GM19372 (cell line): ENCODE results near the gene PDE9A.

Experiments used
- ATAC-seq: cut with Tn5 transposase; IDR thresholded peaks from one replicate; pipeline ENCODE4 v1.9.1; 2021; ENCODE audit warnings: mild to moderate bottlenecking, low read depth, moderate library complexity; ENCODE audit not compliant: unreplicated experiment

PDE9A gene

DNA sequence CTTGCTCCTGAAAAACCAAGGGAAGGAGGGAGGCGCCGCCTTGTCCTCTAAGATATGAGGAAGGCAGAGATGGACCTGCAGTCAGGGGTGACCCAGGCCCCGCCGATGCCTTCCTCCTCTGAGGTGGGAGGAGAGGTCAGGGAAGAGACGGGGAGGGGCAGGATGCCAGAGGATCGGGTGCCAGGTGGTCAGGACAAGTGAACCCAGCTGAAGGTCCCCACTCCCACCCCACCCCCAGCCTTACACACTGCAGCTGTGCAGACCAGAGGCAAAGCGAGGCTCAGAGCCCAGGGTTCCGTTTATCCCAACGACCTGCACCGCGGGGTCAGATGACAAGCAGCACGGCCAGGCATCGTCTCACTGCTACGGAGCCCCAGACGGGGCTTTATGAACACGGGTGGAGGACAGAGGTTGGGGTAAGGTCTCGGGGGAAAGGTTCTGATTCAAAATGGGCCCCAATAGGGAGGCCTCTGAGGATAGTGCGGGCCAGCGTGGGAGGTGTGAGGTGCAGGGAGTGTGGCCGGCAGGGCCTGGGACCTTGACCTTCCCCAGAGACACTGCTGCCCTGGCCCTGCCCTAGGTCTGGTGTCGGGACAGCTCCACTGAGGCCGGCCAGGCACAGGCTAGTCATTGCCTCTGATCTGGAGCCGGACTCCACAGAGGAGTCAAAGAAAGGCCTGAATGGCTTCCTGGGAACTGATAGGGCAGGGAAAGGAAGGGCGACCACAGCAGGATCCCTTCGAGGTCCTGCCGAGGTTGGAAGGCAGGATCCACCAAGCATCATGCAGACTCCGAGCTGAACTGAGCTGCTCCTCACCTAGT, 113.5 kb downstream of the PDE9A start:
- no peak for ATAC-seq

DNA sequence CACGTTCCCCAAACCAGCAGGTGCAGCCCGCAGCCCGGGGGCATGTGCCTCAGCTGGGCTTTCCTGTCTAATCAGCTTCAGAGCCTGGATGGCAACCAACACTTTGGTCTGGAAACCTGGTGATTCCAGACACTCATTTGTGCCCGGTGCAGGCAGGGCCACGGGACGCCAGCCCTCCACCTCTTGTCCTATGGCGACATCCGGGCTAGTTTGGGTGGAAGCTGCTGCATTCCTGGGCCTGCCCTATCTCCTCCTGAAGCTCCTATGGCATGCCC, 114.1 kb downstream of the PDE9A start:
- ATAC-seq: no peak

DNA sequence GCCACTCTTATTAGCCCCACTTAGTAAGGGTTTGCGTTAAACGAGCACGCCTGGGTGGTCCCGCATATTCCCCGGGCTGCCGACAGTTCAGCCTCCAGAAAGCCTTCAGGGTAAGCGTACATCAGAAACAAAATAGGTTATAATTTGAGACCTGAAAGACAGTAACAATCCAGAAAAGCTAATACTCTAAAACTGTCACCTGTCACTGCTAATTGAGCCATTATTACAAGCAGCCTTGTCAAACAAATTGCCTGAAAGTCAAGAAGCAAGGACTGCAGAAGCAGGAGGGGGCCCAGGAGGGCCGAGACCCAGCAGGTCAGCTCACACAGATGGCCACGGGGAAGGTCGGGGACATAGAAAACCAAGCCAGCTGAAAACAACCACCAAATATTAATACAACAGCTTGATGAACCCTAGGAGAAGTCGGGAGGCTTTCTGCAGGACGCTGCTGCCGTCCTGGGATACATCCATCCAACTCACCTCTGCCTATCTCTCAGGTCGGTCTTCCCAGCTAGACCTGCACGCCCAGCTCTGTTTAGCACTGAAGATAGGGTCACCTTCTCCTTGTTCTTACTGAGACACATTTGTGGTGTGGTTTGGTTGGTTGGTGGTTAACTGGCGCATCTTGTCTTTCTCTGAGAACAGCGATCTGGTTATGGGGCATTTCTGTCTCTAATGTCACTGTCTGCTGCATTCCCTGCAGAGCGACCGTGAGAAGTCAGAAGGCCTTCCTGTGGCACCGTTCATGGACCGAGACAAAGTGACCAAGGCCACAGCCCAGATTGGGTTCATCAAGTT, 115.1 kb downstream of the PDE9A start:
- no peak for ATAC-seq

DNA sequence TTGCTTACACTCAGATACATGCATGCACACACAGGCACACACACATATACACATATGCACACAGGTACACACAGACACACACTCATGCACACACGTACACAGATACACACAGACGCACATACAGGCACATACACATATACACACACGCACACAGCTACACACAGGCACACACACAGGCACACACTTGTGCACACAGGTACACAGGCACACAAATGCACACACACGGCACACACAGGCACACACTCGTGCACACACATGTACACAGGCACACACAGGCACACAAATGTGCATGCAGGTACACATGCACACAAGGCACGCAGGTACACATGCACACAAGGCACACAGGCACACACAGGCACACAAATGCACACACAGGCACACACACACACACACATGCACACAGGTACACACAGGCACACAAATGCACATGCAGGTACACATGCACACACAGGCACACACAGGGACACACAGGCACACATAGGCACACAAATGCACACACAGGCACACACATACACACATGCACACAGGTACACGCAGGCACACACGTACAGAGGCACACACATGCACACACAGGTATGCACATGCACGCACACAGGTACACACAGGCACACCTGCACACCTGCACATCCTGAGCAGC, 115.9 kb downstream of the PDE9A start:
- no peak for ATAC-seq

DNA sequence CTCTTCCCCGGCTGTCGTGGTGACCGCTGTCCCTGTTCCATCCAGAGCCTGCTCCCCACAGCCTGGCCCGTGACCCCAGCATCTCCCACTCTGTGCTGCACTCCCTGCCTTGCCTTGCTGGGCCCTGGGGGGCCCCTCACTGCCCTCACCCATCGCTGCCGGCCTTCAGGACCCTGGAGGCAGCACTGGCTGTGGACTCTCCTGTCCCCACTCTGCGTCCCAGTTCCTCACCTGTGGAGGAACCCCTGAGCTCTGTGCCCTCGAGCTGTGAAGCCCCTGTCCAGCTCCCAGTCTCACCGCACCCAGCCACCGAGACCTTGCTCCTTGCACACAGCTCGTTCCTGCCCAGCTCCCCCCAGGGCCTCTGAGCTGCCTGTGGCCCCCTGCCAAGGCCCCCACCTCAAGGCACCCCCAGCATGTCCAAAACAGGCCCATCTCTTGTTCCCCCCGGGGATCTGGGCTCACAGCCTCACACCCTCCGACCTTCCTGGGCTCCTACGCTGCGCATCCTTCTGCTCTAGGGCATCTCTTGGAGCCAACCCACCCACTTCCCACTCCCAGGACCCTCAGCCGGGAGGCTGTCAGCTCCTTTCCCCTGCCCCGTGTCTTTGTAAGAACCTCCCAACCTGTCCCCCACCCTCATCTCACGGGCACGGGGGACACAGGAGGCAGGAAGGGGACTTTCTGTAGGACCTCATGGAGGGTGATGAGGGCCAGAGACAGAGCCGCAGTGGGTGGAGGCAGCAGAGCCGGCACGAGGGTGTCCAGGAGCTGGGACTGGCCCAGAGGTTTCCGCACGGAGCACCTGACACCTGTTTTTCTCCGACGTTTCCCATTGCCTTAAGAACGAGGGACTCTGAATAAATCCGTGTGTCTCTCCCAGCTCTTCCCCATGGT, 116.6 kb downstream of the PDE9A start:
- no peak for ATAC-seq

DNA sequence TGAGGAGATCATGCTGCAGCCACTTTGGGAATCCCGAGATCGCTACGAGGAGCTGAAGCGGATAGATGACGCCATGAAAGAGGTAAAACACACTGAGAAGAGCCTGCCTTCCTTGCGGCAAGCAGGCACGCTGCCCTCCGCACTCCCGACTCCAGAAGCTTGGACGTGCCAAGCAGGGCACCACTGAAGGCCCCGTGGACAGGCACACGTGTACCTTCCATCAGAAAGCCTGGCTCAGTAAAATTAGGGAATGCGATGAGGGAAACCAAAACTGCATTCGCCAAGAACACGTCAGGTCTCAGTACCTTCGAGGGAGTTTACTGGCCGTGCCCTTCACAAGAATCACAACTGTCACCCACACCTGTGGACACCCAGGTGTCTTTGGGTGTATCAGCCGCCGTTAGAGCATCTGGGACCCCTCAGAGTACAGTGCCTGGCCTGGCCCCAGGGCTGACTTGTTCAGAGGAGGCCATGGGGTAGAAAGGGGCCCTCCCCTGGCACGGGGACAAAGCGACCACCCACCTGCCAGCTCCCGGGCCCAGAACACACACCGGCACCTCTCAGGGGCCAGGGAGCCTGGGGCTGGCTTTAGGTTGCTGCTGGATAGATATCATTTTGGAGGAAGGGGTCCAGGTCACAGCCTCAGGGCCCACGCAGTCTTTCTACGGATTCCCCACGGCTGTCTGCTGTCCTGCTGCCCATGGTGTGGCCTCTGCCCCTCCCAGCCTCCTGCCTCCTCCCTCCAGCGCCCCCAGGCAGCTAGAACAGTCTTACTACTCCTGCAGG, 117.5 kb downstream of the PDE9A start:
- no peak for ATAC-seq

DNA sequence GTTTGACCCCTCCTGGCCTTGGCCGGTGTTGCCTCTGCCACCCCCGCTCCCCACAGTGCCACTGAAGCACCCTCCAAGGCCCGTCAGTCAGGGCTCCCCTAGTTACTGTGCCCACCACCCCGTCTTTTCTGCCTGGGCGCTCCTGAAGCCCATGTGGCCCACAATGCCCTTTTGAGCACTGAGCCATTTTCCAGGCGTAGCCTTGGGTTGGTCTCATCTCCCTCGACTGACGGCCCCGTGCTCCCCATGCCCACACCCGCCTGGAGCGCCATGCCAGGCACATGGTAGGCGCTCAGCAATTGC, 118.0 kb downstream of the PDE9A start:
- ATAC-seq: no peak

DNA sequence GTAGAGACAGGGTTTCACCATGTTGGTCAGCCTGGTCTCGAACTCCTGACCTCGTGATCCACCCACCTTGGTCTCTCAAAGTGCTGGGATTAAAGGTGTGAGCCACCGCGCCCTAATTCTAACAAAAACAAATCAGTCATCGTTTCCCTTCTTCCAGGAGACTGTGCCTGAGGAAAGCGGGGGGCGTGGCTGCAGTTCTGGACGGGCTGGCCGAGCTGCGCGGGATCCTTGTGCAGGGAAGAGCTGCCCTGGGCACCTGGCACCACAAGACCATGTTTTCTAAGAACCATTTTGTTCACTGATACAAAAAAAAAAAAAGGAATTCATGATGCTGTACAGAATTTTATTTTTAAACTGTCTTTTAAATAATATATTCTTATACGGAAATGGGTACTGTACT, 121.7 kb downstream of the PDE9A start:
- no peak for ATAC-seq

DNA sequence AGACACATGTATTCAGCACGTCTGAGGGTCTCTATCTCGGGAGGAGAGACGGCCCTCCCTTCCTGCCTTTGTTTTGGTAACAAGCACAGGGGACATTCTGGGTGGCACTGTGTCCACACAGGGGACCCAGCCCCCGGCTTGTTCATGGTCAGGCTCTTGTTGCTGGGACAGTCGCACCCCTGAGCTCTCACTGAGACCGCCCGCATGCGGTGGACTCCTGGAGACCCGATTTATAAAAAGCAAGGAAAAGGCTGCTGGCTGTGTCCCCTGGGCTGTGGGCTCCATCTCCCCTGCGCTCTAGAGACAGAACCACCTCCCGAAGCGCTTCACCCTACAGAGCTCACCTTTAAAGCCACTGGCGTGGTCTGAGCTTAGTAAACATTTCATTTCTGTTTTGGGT, 122.5 kb downstream of the PDE9A start:
- no peak for ATAC-seq

DNA sequence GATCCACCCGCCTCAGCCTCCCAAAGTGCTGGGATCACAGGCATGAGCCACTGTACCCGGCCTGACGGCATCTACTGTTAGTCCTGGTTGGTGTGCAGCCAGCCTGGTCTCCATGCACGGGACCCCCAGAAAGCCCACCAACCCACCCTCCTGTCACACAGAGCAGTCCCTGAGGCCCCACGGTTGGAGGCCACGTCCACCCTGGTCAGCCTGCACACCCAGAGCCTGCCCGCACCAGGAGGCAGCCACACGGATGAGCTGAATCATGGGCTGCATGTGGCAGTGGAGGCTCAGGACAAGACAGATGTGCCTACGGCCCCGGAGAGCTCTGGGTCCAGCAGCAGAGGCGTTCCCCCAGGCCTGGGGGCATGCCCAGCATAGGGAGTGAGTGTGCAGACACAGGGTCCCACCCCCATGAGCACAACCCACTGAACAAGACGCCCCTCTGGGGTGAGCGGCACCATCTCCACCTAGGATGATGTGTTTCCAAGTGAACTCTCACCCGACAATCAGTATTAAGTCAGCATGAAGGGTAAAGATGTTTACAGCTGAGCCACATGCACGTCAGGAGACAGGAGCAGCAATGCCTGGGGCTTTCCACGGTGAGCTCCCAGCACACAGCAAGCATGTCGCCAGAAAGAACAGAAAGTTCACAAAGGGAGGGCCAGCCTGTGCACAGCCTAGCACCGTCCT, 123.8 kb downstream of the PDE9A start:
- no peak for ATAC-seq

DNA sequence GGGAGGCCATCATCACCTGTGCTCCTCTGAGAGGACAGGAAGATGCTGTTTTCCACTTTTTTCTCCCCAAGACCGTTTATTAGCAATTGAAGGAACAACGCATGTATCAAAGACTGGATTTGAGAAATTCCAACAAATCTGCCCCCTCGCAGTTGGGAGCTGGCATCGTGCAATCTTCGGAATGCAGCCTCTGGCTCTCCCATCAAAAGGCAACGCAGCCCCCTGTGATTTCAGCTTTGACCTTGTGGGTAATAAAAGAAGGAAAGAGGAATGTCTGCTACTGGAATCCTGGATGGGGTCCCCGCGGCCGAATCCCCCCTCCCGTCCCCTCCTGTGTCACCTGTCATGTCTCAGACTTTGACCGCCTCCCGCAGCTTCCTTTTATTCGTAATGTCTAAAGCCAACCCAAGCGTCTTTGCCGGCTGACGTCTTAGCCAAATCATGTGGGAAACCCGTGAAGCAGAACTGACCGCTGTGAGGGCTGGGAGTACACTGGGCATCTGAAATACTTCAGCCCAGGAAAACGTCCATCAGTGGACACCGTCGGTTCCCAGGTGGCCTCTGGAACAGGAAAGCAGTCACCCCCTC, 124.4 kb downstream of the PDE9A start:
- ATAC-seq: no peak

DNA sequence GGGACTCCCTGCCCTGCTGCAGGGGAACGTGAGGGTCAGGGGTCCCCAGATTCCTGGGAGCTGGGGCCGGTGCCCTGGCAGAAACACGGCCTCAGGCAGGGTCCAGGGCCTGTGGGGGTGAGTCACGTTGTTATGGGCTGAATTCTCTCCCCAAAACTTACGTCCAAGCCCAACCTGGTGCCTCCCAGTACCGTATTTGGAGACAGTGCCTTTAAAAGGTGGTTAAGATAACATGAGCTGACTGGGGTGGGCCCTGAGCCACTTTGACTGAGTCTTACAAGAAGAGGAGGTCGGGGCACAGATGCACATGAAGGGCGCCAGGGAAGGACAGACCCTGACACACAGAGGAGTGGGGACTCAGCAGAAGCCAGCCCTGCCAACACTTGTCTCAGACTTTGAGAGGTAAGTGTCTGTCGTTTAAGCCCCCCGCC, 126.0 kb downstream of the PDE9A start:
- no peak for ATAC-seq

DNA sequence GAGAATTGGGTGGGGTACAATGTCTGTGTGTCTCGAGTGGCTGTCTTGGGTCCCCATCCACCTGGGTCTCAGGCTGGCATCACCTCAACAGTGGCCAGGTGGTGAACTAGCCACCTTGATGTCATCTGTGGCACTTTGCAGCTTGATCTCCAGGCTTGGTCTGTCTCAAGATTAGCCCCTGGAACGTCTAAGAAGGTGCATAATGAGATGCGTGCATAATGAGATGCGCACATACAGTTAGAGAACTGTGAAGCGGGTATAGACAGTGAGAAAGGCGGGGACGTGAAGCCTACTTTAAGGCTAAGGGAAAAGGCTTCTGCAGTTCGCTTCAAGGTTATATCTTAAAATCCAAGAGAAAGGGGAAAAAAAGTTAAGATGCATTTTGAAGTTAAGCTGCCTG, 127.2 kb downstream of the PDE9A start:
- no peak for ATAC-seq

DNA sequence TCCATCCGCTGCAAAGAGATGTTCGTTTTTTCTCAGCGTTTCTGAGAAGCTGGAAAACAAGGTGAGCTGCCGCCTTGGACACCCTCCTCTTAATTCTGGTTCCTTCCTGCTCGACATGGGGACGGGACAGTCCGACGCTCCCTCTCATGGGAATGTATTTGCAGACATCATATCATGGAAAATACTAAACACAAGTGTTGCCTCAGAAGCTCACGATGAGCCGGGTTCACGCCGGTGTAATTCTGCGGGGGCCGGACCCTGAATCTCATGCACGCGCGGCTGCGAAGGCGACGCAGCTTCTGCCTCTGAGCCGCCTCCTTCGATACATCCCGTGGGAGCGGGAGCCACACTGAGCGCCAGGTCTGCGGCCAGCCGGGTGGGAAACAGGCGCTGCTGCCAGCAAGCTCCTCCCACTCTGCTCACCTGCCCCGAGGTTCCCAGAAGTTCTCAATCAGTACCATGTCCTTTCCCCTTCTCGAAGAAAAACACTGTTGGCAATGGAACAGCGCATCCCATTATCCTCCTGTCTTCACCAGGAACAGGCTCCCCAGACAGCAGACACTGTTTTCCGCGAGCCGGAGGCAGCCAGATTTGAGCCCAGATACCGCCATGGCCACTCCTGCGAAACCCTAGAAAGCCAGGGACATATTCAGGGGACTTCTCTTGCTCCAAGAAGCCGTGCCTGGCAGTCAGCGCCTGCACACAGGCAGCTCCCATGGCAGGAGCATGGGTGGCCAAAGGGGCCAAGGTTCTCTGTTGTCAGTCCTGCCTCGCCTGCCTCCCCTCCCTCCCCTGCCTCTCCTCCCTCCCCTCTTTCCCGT, 127.9 kb downstream of the PDE9A start:
- ATAC-seq: no peak

DNA sequence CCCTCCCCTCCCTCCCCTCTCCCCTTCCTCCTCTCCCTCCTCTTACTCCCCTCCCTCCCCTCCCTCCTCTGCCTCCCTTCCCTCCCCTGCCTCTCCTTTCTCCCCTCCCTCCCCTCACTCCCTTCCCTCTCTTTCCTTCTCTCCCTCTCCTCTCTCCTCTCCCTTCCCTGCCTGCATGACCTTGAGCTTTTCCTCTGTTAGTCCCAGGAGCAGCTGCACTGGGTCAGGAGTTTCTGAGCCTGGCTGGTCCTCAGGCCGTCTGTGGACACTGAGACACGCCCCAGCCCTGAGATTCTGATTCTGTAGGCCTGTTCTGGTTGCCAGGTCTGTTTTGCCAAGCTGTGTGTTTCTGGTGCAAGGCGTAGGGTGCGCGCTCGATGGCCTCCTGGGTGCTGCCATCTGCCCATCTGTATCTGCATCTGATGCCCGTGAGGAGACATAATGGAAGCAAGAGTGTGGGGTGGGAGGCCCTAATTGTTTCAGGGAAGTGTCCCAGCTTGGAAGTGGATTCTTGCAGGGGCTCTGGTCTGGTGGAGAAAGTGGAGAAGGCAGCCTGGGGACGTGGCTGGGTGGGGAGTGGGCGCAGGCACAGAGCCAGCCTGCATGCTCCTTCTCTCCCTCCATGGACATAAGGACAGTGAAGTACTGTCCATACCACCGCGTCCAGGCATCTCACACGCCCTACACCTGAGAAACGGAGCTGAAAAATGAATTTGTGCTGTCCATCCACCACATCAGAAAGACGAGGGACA, 128.7 kb downstream of the PDE9A start:
- no peak for ATAC-seq

DNA sequence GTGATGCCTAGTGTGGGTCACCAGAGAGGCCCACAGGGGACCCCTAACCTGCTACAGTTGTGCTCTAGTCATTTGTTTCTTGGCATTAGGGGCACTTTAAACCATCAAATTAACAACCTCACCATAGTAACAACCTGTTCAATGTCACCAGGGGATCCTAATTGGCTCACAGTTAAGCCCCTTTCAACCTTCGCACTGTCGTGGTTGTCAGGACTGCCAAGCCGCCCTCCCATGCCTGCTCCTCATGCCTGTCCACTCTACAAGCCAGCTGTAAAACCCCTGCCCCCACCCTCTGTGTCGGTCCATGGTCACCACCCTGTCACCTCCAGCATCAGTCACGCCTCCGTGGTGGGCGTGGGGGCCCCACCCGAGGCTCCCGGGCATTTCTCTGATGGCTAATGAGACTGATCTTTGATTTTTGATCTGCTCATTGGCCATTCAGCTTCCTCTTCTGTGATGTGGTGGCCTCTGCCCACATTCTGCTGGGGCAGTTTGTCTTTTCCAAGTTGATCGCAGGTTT, 129.4 kb downstream of the PDE9A start:
- no peak for ATAC-seq

DNA sequence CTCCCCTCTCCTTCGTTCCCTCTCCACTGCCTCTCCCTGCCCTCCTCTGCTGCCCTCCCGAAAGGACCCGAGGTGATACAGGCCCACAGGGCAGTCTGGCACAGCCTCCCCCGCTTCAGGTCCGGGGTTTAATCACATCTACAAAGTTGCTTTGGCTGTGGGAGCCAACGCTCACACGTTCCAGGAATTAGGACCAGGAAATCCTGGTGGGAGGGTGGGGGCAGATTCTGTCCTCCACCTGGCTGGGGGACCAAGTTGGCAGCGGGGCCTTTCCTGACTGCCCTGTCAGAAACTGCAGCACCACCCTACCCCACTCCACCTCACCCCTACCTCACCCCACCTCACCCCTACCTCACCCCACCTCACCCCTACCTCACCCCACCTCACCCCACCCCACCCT, 130.9 kb downstream of the PDE9A start:
- no peak for ATAC-seq
